SU-DHL-6 (cell line): ENCODE measurements around the gene RNU6-1.

Experiments
- EZH2phosphoT487 ChIP-seq: fragments of 200-600 bp; sonication (generic), shearing (Covaris generic); conservative IDR thresholded peaks from 2 replicates; pipeline ENCODE4 v1.6.1; 2018; ENCODE audit warnings: mild to moderate bottlenecking, antibody characterized with exemption, low read length, moderate library complexity, mixed read lengths
- TF ChIP-seq, protein P1 (sequence below): fragments of 200-600 bp; sonication (generic); IDR thresholded peaks from one replicate; pipeline ENCODE4 v1.5.1; 2017; ENCODE audit warnings: antibody characterized with exemption, mild to moderate bottlenecking, low read length, moderate library complexity; ENCODE audit not compliant: insufficient read depth, poor library complexity, severe bottlenecking

DNA sequence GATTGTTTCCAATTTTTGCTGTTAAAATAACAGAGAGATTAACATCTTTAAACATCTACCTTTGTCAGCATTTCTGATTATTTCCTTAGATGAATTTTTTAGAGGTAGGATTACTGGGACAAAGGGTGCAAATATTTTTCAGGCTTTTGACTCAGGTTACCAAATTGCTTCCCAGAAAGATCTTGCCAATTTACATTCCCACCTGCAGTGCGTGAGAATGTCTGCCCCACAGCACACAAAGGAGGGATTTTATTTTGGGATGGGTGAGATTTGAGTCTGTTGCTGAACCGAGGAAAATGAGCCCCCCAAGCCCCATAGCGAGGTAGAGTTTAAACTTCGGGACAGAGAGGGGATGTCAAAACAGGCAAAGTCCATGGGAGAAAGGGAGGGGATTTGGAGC lies 25.9 kb upstream of the RNU6-1 start:
- TF ChIP-seq, protein P1, sequence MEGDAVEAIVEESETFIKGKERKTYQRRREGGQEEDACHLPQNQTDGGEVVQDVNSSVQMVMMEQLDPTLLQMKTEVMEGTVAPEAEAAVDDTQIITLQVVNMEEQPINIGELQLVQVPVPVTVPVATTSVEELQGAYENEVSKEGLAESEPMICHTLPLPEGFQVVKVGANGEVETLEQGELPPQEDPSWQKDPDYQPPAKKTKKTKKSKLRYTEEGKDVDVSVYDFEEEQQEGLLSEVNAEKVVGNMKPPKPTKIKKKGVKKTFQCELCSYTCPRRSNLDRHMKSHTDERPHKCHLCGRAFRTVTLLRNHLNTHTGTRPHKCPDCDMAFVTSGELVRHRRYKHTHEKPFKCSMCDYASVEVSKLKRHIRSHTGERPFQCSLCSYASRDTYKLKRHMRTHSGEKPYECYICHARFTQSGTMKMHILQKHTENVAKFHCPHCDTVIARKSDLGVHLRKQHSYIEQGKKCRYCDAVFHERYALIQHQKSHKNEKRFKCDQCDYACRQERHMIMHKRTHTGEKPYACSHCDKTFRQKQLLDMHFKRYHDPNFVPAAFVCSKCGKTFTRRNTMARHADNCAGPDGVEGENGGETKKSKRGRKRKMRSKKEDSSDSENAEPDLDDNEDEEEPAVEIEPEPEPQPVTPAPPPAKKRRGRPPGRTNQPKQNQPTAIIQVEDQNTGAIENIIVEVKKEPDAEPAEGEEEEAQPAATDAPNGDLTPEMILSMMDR = no peak
- no peak for TF ChIP-seq EZH2phosphoT487
